Fibroblast of lung (primary cell): ENCODE data around the gene TNFAIP2.
"Not testable (repeated sequence)": the region's sequence is repeated elsewhere in the genome, so short reads cannot be mapped to it uniquely, and the experiment has no call there.

Source experiments
- CTCF ChIP-seq, 2 donors: IDR thresholded peaks in 1 of 2; conservative IDR thresholded peaks in 1 of 2; 1 replicate in 1 of 2; 2 replicates in 1 of 2; pipeline ENCODE4 v1.5.1; 2011 to 2012; ENCODE audit warnings: low read length in 2 of 2, control low read depth in 1 of 2, inconsistent platforms in 1 of 2, low read depth in 1 of 2, mild to moderate bottlenecking in 1 of 2
- EZH2 ChIP-seq: IDR thresholded peaks from 2 replicates; pipeline ENCODE4 v1.5.1; 2012; ENCODE audit warnings: low read length, control low read depth, mild to moderate bottlenecking; ENCODE audit errors: missing control alignments

- not testable (repeated sequence) for TF ChIP-seq CTCF (conservative IDR thresholded peaks at IDR 0.05 in 1 of 2, IDR thresholded peaks at IDR 0.05 in 1 of 2; ENCODE audit: low read depth in 1 of 2, low read length in 2 of 2); EZH2
Measured at GRCh38 chr14:103173887-103174286, 50.6 kb downstream of the TNFAIP2 start.
